ENCODE data around the gene MTHFSD.

MTHFSD gene

GRCh38 chr16:86580063-86580790 lies 25.2 kb upstream of the MTHFSD start:
- peak overlapping the region; percentile 83 for H3K4me3 ChIP-seq (ENCODE audit: low read length)
- DNase-seq (ENCODE audit: low read depth) = no peak
- peaks cover 51% of the 10 kb centered on the region for H3K4me1 ChIP-seq (ENCODE audit: control insufficient read depth, insufficient read depth, low read length)
- no peaks in the 10 kb centered on the region for H3K9me3 ChIP-seq (ENCODE audit: control insufficient read depth, low read length)
- peak overlapping the region; percentile 87 for H3K9ac ChIP-seq (ENCODE audit: low read length)
- no peaks in the 10 kb centered on the region for H3K36me3 ChIP-seq (ENCODE audit: control insufficient read depth, insufficient read depth, low read length, severe bottlenecking)
- no peaks in the 10 kb centered on the region for H3K27me3 ChIP-seq (replicated peaks; ENCODE audit: control insufficient read depth, insufficient read depth, low read length)

- no peak for DNase-seq (ENCODE audit: low read depth)
Measured at GRCh38 chr16:86579268-86580062, 24.4 kb upstream of the MTHFSD start.

GRCh38 chr16:86578611-86579267 lies 23.7 kb upstream of the MTHFSD start:
- H3K9me3 ChIP-seq (ENCODE audit: control insufficient read depth, low read length) = no peaks in the 10 kb centered on the region
- no peaks in the 10 kb centered on the region for H3K27me3 ChIP-seq (replicated peaks; ENCODE audit: control insufficient read depth, insufficient read depth, low read length)
- peaks cover 42% of the 10 kb centered on the region for H3K4me1 ChIP-seq (ENCODE audit: control insufficient read depth, insufficient read depth, low read length)
- DNase-seq (ENCODE audit: low read depth) = no peak
- H3K9ac ChIP-seq (ENCODE audit: low read length) = peak overlapping the region; percentile 87
- H3K36me3 ChIP-seq (ENCODE audit: control insufficient read depth, insufficient read depth, low read length, severe bottlenecking) = no peaks in the 10 kb centered on the region
- H3K4me3 ChIP-seq (ENCODE audit: low read length) = peak overlapping the region; percentile 83

More at GRCh38 chr16:86579268-86580062, 24.4 kb upstream of the MTHFSD start:
- H3K9ac ChIP-seq (ENCODE audit: low read length) = peak overlapping the region; percentile 87
- peaks cover 48% of the 10 kb centered on the region for H3K4me1 ChIP-seq (ENCODE audit: control insufficient read depth, insufficient read depth, low read length)
- peak overlapping the region; percentile 83 for H3K4me3 ChIP-seq (ENCODE audit: low read length)
- no peaks in the 10 kb centered on the region for H3K36me3 ChIP-seq (ENCODE audit: control insufficient read depth, insufficient read depth, low read length, severe bottlenecking)
- no peaks in the 10 kb centered on the region for H3K27me3 ChIP-seq (replicated peaks; ENCODE audit: control insufficient read depth, insufficient read depth, low read length)
- H3K9me3 ChIP-seq (ENCODE audit: control insufficient read depth, low read length) = no peaks in the 10 kb centered on the region

- H3K9me3 ChIP-seq (ENCODE audit: control insufficient read depth, low read length) = no peaks in the 10 kb centered on the region
Measured at GRCh38 chr16:86578061-86578599, 23.1 kb upstream of the MTHFSD start, which contains the start of gene FOXL1. TSS of gene FOXL1 (plus strand) at chr16:86578549. CDS start at chr16:86578724, 175 bp downstream.

GRCh38 chr16:86577314-86577971 lies 22.4 kb upstream of the MTHFSD start:
- no peaks in the 10 kb centered on the region for H3K9me3 ChIP-seq (ENCODE audit: control insufficient read depth, low read length)
- peaks cover 49% of the 10 kb centered on the region for H3K4me1 ChIP-seq (ENCODE audit: control insufficient read depth, insufficient read depth, low read length)
- H3K9ac ChIP-seq (ENCODE audit: low read length) = peak overlapping the region; percentile 87
- no peaks in the 10 kb centered on the region for H3K36me3 ChIP-seq (ENCODE audit: control insufficient read depth, insufficient read depth, low read length, severe bottlenecking)
- peak overlapping the region; percentile 83 for H3K4me3 ChIP-seq (ENCODE audit: low read length)
- DNase-seq (ENCODE audit: low read depth) = no peak
- H3K27me3 ChIP-seq (replicated peaks; ENCODE audit: control insufficient read depth, insufficient read depth, low read length) = peaks cover 3% of the 10 kb centered on the region

More at GRCh38 chr16:86578061-86578599, 23.1 kb upstream of the MTHFSD start, which contains the start of gene FOXL1:
- Histone ChIP-seq H3K36me3 (ENCODE audit: control insufficient read depth, insufficient read depth, low read length, severe bottlenecking) (no peaks in the 10 kb centered on the region), H3K9ac (ENCODE audit: low read length) (peak within 1 kb of the TSS; percentile 87), H3K4me1 (ENCODE audit: control insufficient read depth, insufficient read depth, low read length) (peaks cover 45% of the 10 kb centered on the region), H3K27me3 (replicated peaks; ENCODE audit: control insufficient read depth, insufficient read depth, low read length) (no peaks in the 10 kb centered on the region), H3K4me3 (ENCODE audit: low read length) (peak within 1 kb of the TSS; percentile 83)
- no peak for DNase-seq (ENCODE audit: low read depth)

- peak overlapping the region; percentile 83 for H3K4me3 ChIP-seq (ENCODE audit: low read length)
- peak overlapping the region; percentile 87 for H3K9ac ChIP-seq (ENCODE audit: low read length)
- no peaks in the 10 kb centered on the region for H3K9me3 ChIP-seq (ENCODE audit: control insufficient read depth, low read length)
- no peaks in the 10 kb centered on the region for H3K36me3 ChIP-seq (ENCODE audit: control insufficient read depth, insufficient read depth, low read length, severe bottlenecking)
- H3K27me3 ChIP-seq (replicated peaks; ENCODE audit: control insufficient read depth, insufficient read depth, low read length) = peaks cover 3% of the 10 kb centered on the region
- no peak for DNase-seq (ENCODE audit: low read depth)
- H3K4me1 ChIP-seq (ENCODE audit: control insufficient read depth, insufficient read depth, low read length) = peaks cover 42% of the 10 kb centered on the region
Measured at GRCh38 chr16:86576591-86577313, 21.7 kb upstream of the MTHFSD start.

GRCh38 chr16:86575754-86576557 lies 20.9 kb upstream of the MTHFSD start:
- Histone ChIP-seq H3K9ac (ENCODE audit: low read length) (peak overlapping the region; percentile 87), H3K9me3 (ENCODE audit: control insufficient read depth, low read length) (no peaks in the 10 kb centered on the region), H3K27me3 (replicated peaks; ENCODE audit: control insufficient read depth, insufficient read depth, low read length) (peaks cover 3% of the 10 kb centered on the region), H3K4me1 (ENCODE audit: control insufficient read depth, insufficient read depth, low read length) (peaks cover 41% of the 10 kb centered on the region), H3K36me3 (ENCODE audit: control insufficient read depth, insufficient read depth, low read length, severe bottlenecking) (no peaks in the 10 kb centered on the region), H3K4me3 (ENCODE audit: low read length) (peak overlapping the region; percentile 83)
- DNase-seq (ENCODE audit: low read depth) = peak; percentile 53

GRCh38 chr16:86575095-86575685 lies 20.2 kb upstream of the MTHFSD start:
- peak overlapping the region; percentile 83 for H3K4me3 ChIP-seq (ENCODE audit: low read length)
- peak overlapping the region; percentile 87 for H3K9ac ChIP-seq (ENCODE audit: low read length)
- no peaks in the 10 kb centered on the region for H3K9me3 ChIP-seq (ENCODE audit: control insufficient read depth, low read length)
- H3K27me3 ChIP-seq (replicated peaks; ENCODE audit: control insufficient read depth, insufficient read depth, low read length) = peaks cover 3% of the 10 kb centered on the region
- H3K4me1 ChIP-seq (ENCODE audit: control insufficient read depth, insufficient read depth, low read length) = peaks cover 42% of the 10 kb centered on the region
- no peak for DNase-seq (ENCODE audit: low read depth)
- H3K36me3 ChIP-seq (ENCODE audit: control insufficient read depth, insufficient read depth, low read length, severe bottlenecking) = no peaks in the 10 kb centered on the region

GRCh38 chr16:86574646-86575045 lies 19.6 kb upstream of the MTHFSD start:
- peaks cover 37% of the 10 kb centered on the region for H3K4me1 ChIP-seq (ENCODE audit: control insufficient read depth, insufficient read depth, low read length)
- H3K4me3 ChIP-seq (ENCODE audit: low read length) = no peak overlapping the region
- H3K9ac ChIP-seq (ENCODE audit: low read length) = no peak overlapping the region
- H3K36me3 ChIP-seq (ENCODE audit: control insufficient read depth, insufficient read depth, low read length, severe bottlenecking) = no peaks in the 10 kb centered on the region
- peaks cover 3% of the 10 kb centered on the region for H3K27me3 ChIP-seq (replicated peaks; ENCODE audit: control insufficient read depth, insufficient read depth, low read length)
- no peak for DNase-seq (ENCODE audit: low read depth)
- H3K9me3 ChIP-seq (ENCODE audit: control insufficient read depth, low read length) = no peaks in the 10 kb centered on the region
